Loucy (cell line): ENCODE data around the gene PCDHGB7.
"Not testable (repeated sequence)": the region's sequence is repeated elsewhere in the genome, so short reads cannot be mapped to it uniquely, and the experiment has no call there.

Experiments
- H2AFZ ChIP-seq: fragments of 200-600 bp; sonication (generic); 2 replicates; pipeline ENCODE4 v1.6.0; 2016; ENCODE audit warnings: antibody characterized with exemption, mild to moderate bottlenecking, low read length, moderate library complexity
- H3F3A ChIP-seq: fragments of 200-600 bp; 2 replicates; pipeline ENCODE4 v1.6.0; 2016; ENCODE audit warnings: antibody characterized with exemption, low read depth, mild to moderate bottlenecking
- H3K27me3 ChIP-seq: fragments of 200-600 bp; sonication (generic); 2 replicates; pipeline ENCODE4 v1.6.1; 2014; ENCODE audit warnings: low read length, mild to moderate bottlenecking; ENCODE audit not compliant: insufficient read depth, poor library complexity, severe bottlenecking
- H3K36me3 ChIP-seq: fragments of 200-600 bp; sonication (generic); 2 replicates; pipeline ENCODE4 v1.6.1; 2016; ENCODE audit warnings: low read length; ENCODE audit not compliant: insufficient read depth
- H3K4me1 ChIP-seq: fragments of 200-600 bp; sonication (generic); 2 replicates; pipeline ENCODE4 v1.5.1; 2014; ENCODE audit warnings: low read length, mild to moderate bottlenecking; ENCODE audit not compliant: insufficient read depth, poor library complexity, severe bottlenecking
- H3K4me2 ChIP-seq: fragments of 200-600 bp; sonication (generic); 2 replicates; pipeline ENCODE4 v1.6.0; 2014; ENCODE audit warnings: antibody characterized with exemption, low read length, low read depth, mild to moderate bottlenecking; ENCODE audit not compliant: poor library complexity, severe bottlenecking
- H3K4me3 ChIP-seq: fragments of 200-600 bp; sonication (generic); 2 replicates; pipeline ENCODE4 v1.5.1; 2014; ENCODE audit warnings: low read length, mild to moderate bottlenecking, mixed read lengths; ENCODE audit not compliant: poor library complexity, severe bottlenecking
- H3K79me2 ChIP-seq: fragments of 200-600 bp; sonication (generic); 2 replicates; pipeline ENCODE4 v1.6.1; 2014; ENCODE audit warnings: low read length; ENCODE audit not compliant: insufficient read depth
- H3K9ac ChIP-seq: fragments of 200-600 bp; sonication (generic); 2 replicates; pipeline ENCODE4 v1.6.0; 2014; ENCODE audit warnings: mild to moderate bottlenecking, low read depth, low read length, moderate library complexity; ENCODE audit not compliant: poor library complexity, severe bottlenecking
- H3K9me2 ChIP-seq: fragments of 200-600 bp; sonication (generic); replicated peaks from 2 replicates; pipeline ENCODE4 v1.6.1; 2016; ENCODE audit warnings: low read depth, low read length, mixed read lengths
- H3K9me3 ChIP-seq: fragments of 200-600 bp; sonication (generic); 2 replicates; pipeline ENCODE4 v1.6.1; 2014; ENCODE audit warnings: mild to moderate bottlenecking, antibody characterized with exemption, low read length, low read depth; ENCODE audit not compliant: insufficient read depth
- H4K20me1 ChIP-seq: fragments of 200-600 bp; sonication (generic); 2 replicates; pipeline ENCODE4 v1.6.0; 2014; ENCODE audit warnings: antibody characterized with exemption, low read length, mild to moderate bottlenecking; ENCODE audit not compliant: insufficient read depth, poor library complexity, severe bottlenecking
- EZH2phosphoT487 ChIP-seq: fragments of 200-600 bp; IDR thresholded peaks from 2 replicates; pipeline ENCODE4 v1.6.1; 2018; ENCODE audit warnings: antibody characterized with exemption, mild to moderate bottlenecking, moderate library complexity, borderline replicate concordance
- TF ChIP-seq, protein P1 (sequence below): fragments of 200-600 bp; sonication (generic); conservative IDR thresholded peaks from 2 replicates; pipeline ENCODE4 v1.5.1; 2014; ENCODE audit warnings: mild to moderate bottlenecking, antibody characterized with exemption, low read length

The PCDHGB7 gene

DNA sequence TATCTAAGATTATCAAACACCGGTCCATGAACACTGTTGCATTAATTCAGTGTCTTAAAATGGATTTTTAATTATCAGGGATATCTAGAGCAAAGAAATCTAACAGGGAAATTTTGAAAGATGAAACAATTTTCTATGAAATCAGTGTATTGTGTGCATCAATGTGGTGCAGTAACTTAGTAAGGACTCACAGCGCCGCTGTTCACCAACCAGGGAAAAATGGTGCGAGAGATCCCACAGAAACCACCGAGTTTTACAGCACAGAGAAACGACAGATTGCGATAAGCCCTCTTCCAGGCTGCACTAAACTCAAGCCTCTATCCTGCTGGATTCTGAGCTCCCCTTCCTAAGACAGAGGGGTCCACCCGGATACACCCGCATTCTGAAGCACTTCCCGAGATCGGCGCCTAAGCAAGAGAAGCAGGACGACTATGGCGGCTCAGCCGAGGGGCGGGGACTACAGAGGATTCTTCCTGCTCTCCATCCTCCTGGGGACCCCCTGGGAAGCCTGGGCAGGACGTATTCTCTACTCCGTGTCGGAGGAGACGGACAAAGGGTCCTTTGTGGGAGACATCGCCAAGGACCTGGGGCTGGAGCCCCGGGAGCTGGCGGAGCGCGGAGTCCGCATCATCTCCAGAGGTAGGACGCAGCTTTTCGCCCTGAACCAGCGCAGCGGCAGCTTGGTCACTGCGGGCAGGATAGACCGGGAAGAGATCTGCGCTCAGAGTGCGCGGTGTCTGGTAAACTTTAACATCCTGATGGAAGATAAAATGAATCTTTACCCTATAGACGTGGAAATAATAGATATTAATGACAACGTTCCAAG lies 34.8 kb upstream of the PCDHGB7 start, which contains the start of gene PCDHGA7:
Gene PCDHGA7 (plus strand): TSS at position 274 of the 826 bp plus-strand sequence. CDS start 158 bp downstream, at position 432.
- Histone ChIP-seq H2AFZ (no peak within 1 kb of the TSS), H3K4me3 (no peak within 1 kb of the TSS), H3K4me2 (no peak within 1 kb of the TSS), H3K79me2 (no peaks in the 10 kb centered on the region), H3K9me2 (no peaks in the 10 kb centered on the region), H3K9me3 (no peaks in the 10 kb centered on the region), H3K27me3 (no peaks in the 10 kb centered on the region), H3K9ac (no peak within 1 kb of the TSS), H3F3A (no peaks in the 10 kb centered on the region), H3K36me3 (no peaks in the 10 kb centered on the region), H4K20me1 (no peaks in the 10 kb centered on the region), H3K4me1 (no peaks in the 10 kb centered on the region)
- TF ChIP-seq EZH2phosphoT487: no peak
- TF ChIP-seq, protein P1, sequence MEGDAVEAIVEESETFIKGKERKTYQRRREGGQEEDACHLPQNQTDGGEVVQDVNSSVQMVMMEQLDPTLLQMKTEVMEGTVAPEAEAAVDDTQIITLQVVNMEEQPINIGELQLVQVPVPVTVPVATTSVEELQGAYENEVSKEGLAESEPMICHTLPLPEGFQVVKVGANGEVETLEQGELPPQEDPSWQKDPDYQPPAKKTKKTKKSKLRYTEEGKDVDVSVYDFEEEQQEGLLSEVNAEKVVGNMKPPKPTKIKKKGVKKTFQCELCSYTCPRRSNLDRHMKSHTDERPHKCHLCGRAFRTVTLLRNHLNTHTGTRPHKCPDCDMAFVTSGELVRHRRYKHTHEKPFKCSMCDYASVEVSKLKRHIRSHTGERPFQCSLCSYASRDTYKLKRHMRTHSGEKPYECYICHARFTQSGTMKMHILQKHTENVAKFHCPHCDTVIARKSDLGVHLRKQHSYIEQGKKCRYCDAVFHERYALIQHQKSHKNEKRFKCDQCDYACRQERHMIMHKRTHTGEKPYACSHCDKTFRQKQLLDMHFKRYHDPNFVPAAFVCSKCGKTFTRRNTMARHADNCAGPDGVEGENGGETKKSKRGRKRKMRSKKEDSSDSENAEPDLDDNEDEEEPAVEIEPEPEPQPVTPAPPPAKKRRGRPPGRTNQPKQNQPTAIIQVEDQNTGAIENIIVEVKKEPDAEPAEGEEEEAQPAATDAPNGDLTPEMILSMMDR: no peak

DNA sequence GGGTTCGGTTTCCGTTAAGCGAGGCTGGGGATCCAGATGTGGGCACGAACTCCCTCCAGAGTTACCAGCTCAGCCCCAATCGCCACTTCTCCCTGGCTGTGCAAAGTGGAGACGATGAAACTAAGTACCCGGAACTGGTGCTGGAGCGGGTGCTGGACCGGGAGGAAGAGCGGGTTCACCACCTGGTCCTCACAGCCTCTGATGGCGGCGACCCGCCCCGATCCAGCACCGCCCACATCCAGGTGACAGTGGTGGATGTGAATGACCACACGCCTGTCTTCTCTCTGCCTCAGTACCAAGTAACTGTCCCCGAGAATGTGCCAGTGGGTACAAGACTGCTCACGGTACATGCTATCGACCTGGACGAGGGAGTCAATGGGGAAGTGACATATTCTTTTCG lies 34.1 kb upstream of the PCDHGB7 start:
- Histone ChIP-seq H3K36me3 (no peaks in the 10 kb centered on the region), H3K9me3 (no peaks in the 10 kb centered on the region), H3K27me3 (no peaks in the 10 kb centered on the region), H3F3A (no peaks in the 10 kb centered on the region), H3K9me2 (no peaks in the 10 kb centered on the region), H4K20me1 (no peaks in the 10 kb centered on the region), H3K4me1 (no peaks in the 10 kb centered on the region), H2AFZ (no peak overlapping the region), H3K9ac (no peak overlapping the region), H3K79me2 (no peaks in the 10 kb centered on the region), H3K4me2 (no peak overlapping the region), H3K4me3 (no peak overlapping the region)
- no peak for TF ChIP-seq EZH2phosphoT487
- TF ChIP-seq, protein P1: no peak

DNA sequence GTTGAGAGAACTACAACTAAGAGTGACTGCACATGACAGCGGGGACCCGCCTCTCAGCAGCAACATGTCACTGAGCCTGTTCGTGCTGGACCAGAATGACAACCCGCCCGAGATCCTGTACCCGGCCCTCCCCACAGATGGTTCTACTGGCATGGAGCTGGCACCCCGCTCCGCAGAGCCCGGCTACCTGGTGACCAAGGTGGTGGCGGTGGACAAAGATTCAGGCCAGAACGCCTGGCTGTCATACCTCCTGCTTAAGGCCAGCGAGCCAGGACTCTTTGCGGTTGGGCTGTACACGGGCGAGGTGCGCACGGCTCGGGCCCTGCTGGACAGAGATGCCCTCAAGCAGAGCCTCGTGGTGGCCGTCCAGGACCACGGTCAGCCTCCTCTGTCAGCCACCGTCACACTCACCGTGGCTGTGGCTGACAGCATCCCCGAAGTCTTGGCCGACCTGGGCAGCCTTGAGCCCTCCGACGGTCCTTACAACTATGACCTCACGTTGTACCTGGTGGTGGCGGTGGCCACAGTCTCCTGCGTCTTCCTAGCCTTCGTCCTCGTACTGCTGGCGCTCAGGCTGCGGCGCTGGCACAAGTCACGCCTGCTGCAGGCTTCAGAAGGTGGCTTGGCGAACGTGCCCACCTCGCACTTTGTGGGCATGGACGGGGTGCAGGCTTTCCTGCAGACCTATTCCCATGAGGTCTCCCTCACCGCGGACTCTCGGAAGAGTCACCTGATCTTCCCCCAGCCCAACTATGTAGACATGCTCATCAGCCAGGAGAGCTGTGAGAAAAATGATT lies 32.8 kb upstream of the PCDHGB7 start:
- Histone ChIP-seq H3K4me1 (no peaks in the 10 kb centered on the region), H3K79me2 (no peaks in the 10 kb centered on the region), H3K9ac (no peak overlapping the region), H3K36me3 (no peaks in the 10 kb centered on the region), H3K9me3 (no peaks in the 10 kb centered on the region), H2AFZ (no peak overlapping the region), H3F3A (no peaks in the 10 kb centered on the region), H3K4me2 (no peak overlapping the region), H3K27me3 (no peaks in the 10 kb centered on the region), H3K4me3 (no peak overlapping the region), H4K20me1 (no peaks in the 10 kb centered on the region), H3K9me2 (no peaks in the 10 kb centered on the region)
- TF ChIP-seq EZH2phosphoT487: no peak
- TF ChIP-seq, protein P1: no peak

DNA sequence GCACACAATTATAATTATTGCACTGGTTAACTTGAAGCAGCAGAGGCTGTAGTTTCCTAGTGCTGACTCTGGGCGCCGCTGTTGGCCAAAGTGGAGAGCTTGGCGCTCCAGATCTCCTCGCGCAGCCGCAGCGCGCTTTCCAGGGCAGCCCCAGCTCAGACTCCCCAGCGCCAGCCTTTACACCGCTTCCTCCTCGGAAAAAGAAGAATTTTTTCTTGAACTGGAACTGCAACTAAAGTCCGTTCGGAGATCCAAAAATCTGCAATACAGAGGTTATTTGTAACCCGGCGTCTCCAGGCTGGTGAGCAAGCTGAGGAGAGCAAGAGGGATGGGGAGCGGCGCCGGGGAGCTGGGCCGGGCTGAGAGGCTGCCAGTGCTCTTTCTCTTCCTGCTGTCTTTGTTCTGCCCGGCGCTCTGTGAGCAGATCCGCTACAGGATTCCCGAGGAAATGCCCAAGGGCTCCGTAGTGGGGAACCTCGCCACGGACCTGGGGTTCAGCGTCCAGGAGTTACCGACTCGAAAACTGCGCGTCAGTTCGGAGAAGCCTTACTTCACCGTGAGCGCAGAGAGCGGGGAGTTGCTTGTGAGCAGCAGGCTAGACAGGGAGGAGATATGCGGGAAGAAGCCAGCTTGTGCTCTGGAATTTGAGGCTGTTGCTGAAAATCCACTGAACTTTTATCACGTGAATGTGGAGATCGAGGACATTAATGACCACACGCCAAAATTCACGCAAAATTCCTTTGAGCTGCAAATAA lies 29.7 kb upstream of the PCDHGB7 start, which contains the start of gene PCDHGB4:
Gene PCDHGB4 (plus strand): TSS at position 142 of the 755 bp plus-strand sequence. CDS start 187 bp downstream, at position 329.
- not testable (repeated sequence) for H3K9ac ChIP-seq, H3K4me1 ChIP-seq, H3K27me3 ChIP-seq, H4K20me1 ChIP-seq, H3F3A ChIP-seq, H3K79me2 ChIP-seq, H3K36me3 ChIP-seq, H3K4me2 ChIP-seq, H3K9me2 ChIP-seq, H2AFZ ChIP-seq, H3K4me3 ChIP-seq, H3K9me3 ChIP-seq
